RKO (cell line): Measurements from ENCODE around the gene RNF151.
"Not testable (repeated sequence)": the region's sequence is repeated elsewhere in the genome, so short reads cannot be mapped to it uniquely, and the experiment has no call there.

ENCODE experiments used
- DNase-seq: peaks from one replicate; pipeline ENCODE4 v3.0.0-alpha.2; 2016; ENCODE audit warnings: low spot score

The RNF151 gene

DNA sequence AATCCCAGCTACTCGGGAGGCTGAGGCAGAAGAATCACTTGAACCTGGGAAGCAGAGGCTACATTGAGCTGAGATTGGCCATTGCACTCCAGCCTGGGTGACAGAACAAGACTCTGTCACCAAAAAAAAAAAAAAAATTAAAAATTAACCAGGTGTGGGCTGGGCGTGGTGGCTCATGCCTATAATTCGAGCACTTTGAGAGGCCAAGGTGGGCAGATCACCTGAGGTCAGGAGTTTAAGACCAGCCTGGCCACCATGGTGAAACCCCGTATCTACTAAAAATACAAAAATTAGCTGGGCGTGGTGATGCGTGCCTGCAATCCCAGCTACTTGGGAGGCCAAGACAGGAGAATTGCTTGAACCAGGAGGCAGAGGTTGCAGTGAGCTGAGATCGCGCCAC, 26.8 kb upstream of the RNF151 start:
- not testable (repeated sequence) for DNase-seq

DNA sequence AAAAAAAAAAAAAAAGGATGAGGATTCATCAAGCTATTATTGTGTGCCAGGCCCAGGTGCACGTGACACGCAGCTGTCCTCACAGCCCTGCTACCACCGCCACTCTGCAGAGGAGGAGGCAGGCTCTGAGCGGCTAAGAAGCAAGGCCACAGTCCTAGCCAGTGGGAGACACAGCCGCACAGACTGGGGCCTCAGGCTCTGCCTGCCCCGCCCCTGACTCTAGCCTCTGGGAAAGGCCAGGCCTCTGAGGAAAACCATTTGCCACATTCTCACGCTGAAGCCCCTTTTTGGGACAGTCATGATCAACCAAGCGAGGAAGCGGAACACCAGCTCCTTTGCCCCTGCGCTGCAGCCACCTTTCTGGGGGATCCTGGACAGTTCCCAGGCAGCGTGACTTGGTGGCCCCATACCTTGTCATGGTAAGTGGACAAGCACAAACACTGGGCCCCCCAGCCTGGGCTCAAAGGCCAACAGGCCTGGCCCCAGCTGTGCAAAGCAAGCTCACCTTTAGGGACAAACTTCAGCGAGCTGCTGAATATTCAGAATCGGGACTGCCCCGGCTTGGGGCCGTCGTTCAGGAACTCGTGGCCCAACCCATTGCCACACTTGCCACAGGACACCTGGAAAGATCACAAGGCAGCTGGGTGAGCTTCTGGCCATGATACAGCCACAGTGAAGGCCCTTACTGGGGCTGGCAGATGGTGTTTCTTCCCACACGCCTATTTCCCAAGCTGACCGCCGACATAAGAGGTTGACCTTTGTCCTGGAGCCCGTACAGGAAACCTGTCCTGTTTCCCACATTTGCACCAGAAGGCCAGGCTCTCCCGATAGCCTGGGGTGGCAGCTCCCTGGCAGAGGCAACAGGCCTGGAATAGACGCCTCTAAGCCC, 26.1 kb upstream of the RNF151 start:
- DNase-seq: no peak

DNA sequence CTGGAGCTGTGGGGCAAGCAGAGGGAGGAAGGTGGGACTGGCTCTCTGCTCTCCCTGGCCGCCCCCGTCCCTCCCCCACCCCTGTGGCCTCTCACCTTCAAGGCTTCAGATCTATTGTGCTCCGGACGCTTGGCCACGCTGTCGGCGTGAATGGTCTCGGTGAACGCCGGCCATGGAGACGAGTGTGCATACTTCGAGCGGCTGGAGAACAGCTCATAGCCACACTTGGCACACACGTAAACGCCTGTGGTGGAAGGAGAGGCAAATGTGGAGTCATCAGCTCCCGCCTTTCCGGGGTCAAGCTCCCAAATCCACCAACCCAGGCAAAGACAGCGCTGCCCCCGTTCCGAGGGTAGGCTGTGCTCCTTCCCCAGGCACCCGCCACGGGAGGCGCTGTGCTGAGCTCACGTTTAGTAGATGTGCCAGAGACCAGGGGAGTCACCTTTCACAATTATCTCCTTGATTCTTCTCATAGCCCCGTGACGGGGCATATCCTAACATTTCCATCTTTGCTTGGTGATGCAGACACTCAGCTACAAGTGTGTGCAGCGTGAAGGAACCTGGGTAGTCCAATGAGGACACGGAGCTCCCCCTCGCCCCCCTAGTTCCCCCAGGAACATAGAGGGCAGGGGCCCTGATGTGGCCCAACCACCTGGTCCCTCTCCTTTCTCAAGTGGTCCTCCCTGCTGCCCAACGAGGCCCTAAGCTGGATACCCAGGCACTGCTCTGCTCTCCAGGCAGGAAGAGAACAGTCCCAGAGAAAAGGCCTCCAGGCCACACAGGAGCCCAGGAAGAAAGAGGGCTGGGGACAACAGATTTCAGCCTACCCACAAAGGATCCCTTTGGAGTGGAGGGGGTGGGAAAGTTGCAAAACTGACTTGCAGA, 25.3 kb upstream of the RNF151 start:
- no peak for DNase-seq

DNA sequence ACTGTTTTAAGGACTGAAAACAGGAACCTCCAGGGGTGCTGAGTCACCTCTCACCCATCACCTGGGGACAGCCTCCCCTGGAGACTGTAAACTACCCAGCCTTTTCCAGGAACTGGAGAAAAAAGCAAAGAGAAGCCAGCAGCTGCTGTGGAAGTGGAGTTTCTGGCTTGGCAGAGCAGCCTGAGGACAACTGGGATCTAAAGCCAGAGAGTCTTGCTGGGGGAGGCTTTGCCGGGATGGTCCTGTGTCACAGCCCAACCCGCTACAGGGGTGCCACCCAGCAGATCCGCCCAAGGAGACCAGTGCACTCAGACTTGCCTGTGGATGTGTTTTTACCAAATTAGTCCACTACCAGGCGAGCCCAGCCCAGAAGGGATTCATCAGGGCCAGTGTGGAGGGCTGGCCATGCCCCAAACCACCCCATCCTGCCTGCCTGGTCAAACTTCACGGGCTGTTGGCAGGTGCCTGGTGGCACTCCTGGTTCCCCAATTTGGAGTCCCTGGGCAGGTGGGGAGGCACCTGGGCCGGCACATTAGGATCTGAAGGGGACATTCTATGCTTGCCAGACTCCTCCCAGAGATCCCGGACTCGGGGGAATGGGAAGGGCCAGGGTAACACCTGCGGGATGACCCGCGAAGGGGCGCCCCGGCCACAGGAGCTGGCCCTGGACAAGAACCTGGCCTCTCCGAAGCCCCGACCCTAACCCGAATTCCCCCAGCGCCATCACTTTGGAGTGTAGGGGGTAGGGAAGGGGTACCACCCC, 24.4 kb upstream of the RNF151 start:
- no peak for DNase-seq

DNA sequence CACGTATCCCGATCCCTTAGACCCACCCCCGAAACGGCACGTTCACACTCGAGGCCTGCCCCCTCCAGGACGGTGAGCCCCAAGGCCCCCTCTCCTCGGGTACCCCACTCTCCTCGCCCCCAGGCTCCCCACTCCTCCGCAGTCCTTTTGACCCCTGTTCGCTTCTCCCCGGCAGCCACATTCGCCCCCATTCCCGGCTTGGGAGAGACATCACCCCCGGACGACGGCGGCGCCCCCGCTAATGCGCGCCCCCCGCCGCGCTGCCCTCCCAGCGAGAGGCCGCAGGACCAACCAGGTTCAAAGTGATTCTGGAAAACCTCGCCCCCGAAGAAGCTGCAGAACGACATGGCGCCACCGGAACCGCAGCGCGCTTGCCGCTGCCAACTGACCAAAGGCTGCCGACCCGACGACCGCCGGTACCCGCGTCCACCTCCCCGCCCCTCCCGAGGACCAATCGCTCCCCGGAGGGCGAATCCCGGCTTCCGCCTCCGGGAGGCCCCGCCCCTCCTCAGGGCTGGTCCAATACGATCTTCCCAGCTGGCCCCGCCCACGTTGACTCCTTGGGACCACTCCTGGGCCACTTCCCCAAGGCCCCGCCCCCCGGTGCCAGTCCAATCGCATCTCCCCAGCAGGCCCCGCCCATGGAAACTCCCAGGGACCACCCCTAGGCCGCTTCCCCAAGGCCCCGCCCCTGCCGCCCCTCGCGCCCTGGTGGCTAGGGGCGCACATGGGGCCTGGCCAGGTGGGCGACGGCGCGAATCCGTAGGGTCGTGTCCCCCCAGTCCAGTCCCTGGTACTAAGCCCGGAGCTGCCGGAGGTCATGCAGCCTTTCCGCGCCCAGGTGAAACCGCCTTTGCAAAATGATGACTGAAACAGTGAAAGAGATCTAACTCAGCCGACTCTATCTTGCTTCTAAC, 23.6 kb upstream of the RNF151 start, which contains the start of gene MSRB1:
Gene MSRB1, minus strand, starts transcription at position 390 of the 917 bp plus-strand sequence. Its CDS starts 43 bp downstream, at position 347.
- DNase-seq: peak; percentile 98

DNA sequence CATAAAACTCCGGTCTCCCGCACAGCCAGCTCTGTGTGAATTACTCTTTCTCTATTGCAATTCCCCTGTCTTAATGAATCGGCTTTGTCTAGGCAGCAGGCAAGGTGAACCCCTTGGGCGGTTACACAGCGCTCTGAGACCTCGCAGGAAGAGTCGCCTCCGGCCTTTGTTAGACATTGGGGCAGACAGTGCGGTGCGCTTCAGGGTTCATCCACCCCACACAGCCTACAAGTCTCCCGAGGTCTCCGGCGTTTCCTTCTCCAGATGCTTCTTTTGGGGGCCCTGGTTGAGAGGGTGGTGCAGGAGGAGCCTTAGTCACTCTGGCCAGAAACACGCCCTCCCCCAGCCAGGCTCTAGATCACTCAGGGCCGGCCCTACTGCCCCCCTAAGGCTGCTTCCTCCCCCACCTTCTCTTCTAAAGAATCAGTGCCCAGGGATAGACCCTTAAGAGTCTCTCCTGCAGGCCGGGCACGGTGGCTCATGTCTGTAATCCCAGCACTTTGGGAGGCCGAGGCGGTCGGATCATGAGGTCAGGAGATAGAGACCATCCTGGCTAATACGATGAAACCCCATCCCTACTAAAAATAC, 21.9 kb upstream of the RNF151 start:
- no peak for DNase-seq

DNA sequence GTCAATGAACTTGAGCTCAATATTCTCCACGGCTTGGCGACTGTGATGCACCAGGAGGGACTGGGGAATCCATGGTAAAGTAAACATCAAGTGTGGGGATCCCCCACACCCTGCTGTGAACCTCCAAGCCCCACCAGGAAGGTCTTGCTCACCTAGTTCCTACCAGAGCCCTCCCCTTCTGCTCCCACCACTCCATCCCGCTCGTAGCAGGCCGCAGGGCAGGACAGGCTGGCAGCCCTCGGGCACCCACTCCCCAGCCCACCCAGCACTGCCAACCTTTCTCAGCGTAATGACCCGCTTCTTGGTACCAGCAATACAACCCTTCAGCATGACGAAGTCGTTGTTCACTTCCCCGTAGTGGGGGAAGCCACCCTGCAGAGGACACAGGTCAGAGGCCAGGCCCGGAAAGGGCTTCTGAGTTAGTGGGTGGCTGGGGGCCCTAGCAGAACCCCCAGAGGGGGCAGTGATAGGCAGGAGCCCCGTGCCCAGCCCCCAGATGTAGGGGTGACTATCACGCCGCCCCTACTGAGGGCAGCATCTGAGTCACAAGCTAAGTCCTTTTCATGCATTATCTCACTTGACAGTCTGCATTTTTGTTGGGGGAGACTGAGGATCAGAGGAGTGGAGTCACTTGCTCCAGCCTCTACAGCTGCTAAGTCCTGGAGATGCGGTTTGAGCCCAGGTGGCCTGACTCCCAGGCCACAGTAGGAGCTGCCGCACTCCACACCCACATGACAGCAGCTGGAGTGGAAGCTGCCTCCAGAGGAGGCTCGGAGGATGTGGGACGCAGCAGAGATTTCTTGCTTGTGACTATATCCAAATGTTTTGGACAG, 20.9 kb upstream of the RNF151 start:
- no peak for DNase-seq

DNA sequence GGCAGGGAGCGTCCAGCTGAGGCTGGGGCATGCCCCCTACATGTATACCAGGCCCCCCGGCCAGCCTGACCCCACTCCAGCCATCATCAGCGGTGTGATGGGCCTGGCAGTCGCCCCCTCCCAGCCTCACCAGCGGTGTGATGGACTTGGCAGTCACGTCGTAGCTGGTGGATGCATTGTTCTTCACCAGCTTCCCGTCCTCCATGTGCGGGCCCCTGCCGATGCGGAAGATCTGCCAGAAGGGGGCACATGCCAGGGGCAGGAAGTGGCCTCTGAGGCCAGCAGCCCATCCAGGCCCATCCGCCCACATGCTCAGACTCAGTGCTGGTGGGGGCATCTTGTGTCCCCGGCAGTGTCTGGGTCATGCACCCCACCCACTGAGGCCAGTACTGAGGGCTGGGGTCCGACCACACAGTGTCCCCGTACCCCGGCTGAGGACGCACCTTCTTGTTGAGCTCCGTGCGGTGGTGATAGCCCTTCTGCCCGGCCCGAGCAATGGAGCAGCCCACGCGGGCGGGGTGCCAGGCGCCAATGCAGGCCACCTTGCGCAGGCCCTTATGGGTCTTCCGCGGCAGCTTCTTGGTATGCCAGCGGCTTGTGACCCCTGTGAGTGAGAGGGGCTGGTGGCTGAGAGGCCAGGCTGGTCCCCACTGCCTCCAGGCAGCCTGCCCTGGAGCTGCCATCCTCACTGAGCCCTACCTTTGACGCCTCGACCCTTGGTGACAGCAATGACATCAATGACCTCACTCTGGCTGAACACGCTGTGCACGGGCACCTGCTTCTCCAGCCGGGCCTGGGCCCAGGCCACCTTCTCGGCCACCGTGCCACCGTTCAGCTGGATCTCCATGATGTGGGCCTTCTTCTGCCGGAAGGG, 19.9 kb upstream of the RNF151 start:
- no peak for DNase-seq

DNA sequence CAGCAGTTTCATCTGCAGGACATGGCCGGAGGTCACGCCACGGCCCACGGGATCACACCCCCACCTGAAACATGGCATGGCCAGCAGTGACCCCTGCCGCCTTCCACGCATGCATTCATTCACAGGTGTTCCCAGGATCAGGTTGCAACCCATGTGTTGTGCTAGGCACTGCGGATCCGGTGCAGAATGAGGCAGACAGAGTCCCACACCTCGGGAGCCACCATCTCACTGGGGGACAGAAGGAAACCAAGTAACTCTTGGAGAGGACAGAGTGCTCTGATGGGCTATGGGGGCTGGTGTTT, 19.3 kb upstream of the RNF151 start:
- DNase-seq: no peak

DNA sequence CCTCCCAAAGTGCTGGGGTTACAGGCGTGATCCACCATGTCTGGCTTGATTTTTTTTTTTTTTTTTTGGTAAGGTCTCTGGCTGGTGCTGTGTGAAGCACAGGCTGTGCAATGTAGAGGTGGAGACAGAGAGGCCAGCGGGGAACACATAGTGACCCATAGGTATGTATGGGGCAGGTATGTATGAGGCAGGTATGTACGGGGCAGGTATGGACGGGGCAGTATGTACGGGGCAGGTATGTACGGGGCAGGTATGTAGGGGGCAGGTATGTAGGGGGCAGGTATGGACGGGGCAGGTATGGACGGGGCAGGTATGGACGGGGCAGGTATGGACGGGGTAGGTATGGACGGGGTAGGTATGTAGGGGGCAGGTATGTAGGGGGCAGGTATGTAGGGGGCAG, 17.1 kb upstream of the RNF151 start:
- no peak for DNase-seq

DNA sequence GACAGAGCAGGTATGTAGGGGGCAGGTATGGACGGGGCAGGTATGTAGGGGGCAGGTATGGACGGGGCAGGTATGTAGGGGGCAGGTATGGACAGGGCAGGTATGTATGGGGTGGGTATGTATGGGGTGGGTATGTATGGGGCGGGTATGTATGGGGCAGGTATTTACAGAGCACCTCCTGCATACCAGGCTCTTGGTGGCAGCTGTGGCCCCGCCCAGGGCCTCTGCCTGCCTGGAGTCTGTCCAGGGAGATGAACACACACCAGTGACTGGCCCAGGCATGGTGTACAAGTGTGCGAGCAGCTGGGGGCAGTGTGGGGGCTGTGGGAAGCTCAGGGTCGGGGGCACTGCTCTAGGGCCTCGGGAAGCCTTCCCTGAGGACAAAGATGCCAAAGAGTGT, 16.6 kb upstream of the RNF151 start:
- no peak for DNase-seq

DNA sequence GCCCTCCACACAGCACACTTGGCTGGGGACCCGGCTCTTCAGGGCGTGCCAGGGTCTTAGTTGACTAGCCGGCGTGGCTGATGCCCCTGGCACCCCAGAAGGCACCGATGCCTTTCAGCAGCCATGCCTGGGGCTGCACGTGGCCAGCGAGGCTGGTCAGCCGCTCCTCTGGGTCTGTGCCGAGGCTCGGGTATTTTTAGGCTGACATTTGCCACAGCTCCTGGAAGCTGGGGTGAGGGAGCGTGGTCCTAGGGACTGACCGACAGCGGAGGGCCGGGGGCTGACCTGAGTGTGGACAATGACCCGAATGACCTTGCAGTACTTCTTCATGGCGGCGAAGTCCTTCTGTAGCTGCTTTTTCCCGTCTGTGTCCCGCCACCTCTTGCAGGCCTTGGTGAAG, 16.1 kb upstream of the RNF151 start:
- no peak for DNase-seq

DNA sequence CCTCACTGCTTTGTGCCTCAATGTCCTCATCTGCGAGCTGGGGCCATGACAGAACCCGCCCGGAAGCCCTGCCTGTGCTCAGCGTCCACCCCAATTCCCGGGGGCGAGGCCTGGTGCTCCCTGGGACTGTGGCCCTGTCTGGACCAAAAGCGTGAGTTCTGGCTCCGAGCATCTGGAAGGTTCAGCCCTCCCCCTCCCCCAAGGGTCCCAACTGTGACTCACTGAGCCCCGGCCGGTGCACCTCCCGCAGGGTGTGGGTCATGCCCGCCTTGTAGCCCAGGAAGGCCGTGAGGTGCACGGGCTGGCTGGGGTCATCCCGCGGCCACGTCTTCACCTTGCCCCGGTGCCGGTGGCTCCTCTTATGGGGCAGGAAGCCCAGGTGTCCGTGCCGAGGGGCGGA, 12.9 kb upstream of the RNF151 start:
- DNase-seq: no peak

DNA sequence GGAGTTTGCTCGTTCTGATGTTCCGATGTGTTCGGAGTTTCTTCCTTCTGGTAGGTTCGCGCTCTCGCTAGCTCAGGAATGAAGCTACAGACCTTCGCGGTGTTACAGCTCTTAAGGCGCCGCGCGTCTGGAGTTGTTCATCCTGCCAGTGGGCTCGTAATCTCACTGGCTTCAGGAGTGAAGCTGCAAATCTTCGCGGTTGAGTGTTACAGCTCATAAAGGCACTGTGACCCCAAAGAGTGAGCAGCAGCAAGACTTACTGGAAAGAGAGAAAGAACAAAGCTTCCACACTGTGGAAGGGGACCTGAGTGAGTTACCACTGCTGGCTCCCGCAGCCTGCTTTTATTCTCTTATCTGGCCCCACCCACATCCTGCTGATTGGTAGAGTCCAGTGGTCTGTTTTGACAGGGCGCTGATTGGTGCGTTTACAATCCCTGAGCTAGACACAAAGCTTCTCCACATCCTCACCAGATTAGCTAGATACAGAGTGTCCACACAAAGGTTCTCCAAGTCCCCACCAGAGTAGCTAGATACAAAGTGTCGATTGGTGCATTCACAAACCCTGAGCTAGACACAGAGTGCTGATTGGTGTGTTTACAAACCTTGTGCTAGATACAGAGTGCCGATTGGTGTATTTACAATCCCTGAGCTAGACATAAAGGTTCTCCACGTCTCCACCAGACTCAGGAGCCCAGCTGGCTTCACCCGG, 9.1 kb upstream of the RNF151 start:
- not testable (repeated sequence) for DNase-seq

DNA sequence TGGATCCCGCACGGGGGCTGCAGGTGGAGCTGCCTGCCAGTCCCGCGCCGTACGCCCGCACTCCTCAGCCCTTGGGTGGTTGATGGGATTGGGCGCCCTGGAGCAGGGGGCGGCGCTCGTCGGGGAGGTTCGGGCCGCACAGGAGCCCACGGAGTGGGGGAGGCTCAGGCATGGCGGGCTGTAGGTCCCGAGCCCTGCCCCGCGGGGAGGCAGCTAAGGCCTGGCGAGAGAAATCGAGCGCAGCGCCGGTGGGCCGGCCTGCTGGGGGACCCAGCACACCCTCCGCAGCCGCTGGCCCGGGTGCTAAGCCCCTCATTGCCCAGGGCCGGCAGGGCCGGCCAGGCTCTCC, 8.5 kb upstream of the RNF151 start:
- DNase-seq: not testable (repeated sequence)

DNA sequence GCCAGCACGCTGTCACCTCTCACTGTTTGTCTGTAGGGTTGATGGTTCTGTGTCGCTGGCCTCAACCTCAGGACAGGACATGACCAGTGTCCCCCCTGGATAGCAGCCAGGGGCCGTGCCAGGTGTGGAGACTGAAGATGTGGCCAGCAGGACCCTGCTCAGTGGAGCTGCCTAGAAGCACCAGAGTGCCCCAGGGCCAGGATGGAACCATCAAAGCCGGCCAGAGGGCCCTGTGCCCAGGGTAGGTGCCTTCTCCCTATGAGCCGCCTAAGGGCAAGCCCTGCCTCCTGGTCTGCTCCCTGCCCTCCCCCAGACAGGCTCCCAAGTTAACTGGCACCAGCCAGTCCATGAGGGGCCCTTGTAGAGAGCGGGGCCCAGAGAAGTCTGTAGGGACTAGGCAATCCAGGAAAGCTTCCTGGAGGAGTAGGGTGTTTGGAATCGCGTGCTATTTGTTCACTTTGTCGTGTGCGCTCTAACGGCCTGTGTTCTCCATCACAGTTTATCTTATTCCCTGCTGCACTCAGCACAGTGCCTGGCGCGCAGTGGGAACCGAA, 7.9 kb upstream of the RNF151 start:
- DNase-seq: no peak

DNA sequence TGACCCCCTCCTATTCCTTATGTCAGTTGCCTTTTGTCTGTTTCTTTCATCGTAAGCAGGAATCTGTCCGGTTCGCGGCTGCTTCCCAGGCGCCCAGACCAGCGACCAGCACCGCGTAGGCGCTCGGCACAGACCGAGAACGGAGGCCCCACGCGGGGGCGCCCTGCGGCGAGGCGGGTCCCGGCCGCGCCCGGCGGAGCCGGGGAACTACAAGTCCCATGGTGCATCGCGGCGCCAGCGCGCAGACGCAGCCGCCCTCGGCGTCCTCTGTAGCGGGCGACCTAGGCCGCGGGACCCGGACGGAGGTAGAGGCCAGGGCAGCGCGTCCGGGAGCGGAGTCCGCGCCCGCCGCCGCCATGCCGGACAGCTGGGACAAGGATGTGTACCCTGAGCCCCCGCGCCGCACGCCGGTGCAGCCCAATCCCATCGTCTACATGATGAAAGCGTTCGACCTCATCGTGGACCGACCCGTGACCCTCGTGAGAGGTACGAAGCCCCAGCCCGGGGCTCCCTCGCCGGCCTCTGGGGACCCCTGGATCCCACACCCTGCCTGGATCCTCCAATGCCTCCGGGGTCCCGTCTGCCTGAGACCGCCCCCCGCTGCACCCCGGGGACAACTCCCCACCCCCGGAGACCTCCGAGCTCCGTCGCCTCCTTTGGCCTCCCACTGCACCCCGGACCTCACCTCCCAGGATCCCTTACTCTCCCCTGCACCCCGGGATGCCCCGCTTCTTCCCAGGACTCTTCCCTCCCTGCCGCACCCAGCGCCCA, 7.2 kb upstream of the RNF151 start, which contains the start of gene NDUFB10:
Gene NDUFB10, plus strand, starts transcription at position 270 of the 771 bp plus-strand sequence. Its CDS starts 87 bp downstream, at position 357.
- peak; percentile 93 for DNase-seq
